NCI-H1105 (cell line): ENCODE data around the gene TBC1D19.
"Not testable (repeated sequence)": the region's sequence is repeated elsewhere in the genome, so short reads cannot be mapped to it uniquely, and the experiment has no call there.

ENCODE experiments used
- DNase-seq: peaks from one replicate; lab custom pipeline; 2025; lab: John Stamatoyannopoulos, UW

TBC1D19 gene

GRCh38 chr4:26596843-26597242, 13.0 kb downstream of the TBC1D19 start:
- DNase-seq: no peak

DNA sequence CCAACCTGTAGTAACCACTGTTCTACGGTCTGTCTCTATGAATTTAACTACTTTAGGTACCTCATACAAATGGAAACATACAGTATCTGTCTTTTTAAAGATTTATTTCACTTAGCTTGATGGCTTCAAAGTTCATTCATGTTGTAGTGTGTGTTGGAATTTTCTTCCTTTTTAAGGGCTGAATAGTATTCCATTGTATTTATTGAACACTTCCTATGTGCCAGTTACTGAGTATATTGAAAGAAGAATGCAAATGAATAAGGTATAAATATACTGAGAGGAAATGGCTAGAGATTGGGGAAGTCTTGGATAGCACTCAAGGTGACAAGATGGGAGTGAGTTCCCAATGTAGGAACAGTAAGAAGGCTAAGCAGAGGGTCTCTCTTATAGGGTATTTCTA, 17.3 kb downstream of the TBC1D19 start:
- no peak for DNase-seq

- no peak for DNase-seq
These were observed 23.9 kb downstream of the TBC1D19 start for GRCh38 chr4:26607776-26608175.

DNA sequence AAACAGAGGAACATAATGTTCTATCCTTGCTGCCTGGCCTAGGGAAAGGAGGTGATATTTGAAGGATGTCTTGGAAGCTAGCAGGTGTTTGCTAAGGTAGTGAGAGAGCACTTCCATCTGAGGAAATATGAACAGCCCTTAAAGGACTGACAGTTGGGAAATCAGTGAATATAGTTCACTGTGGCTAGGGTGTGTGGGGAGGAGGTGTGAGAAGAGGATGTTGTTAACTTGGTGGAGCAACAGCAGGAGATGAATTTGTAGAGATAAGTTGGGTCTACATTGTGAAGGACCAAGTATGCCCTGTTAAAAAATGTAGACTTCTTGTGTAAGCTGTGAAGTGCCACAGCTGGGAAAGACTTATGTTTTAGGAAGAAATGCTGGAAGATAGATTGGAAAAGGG, 25.5 kb downstream of the TBC1D19 start:
- DNase-seq: no peak

- no peak for DNase-seq
These were observed 26.0 kb downstream of the TBC1D19 start for GRCh38 chr4:26609868-26610267.

DNA sequence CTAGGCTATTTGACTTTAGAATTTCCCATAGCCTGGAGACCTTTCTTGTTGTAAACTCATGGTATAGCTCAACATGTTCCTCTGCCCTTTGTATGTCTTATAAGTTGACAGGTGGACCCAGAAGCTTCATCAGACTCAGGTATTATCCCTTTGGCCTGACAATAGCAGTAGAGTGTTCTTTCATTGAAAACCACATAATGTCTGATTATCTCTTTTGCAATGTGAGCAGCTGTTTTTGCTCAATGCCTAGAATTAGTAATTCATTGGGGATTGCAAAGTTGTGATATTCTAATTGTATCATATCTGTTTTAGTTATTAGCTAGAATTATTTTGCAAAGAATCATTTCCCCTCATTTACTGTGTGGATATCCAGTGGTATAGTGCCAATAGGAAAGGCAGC, 27.5 kb downstream of the TBC1D19 start:
- DNase-seq: no peak

DNA sequence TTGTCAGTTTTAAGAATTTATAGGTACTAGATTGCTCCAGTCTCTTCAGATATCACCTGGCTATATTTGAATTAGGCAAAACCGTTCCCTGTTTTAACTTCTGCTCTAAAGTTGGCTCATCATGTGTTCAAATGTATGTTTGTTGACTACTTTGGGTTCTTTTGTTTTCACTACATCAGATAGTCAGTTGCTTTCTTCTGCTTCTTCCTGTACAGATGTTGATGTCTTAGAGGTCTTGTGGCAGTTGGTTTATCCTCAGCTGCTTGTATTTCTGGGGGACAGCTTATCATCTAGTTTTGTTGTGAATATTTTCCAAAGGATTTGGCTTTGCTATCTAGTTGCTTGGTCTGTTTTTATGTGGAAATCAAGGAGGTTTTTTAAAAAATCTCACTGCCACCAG, 28.0 kb downstream of the TBC1D19 start:
- no peak for DNase-seq

GRCh38 chr4:26613237-26613636, 29.4 kb downstream of the TBC1D19 start:
- DNase-seq: no peak

- DNase-seq: no peak
These were observed 29.9 kb downstream of the TBC1D19 start for GRCh38 chr4:26613735-26614134.

DNA sequence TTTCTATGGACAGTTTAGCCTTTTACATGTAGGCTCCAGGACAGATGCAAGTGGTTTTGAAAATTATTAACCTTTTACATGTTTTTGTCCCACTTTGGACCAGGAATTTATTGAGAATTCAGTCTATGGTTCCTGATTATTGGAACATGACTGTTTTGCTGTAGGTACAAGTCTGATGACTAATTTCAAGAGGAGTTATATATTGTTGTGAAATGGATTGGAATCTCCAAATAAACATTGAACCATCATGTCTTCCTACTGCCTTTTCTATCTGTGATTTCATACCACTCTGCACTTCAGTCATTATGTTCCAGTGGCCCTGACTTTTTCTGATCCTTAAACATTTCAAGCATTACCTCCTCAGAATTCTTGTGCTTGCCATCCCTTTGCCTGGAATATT, 35.9 kb downstream of the TBC1D19 start:
- DNase-seq: no peak

GRCh38 chr4:26621366-26621765, 37.5 kb downstream of the TBC1D19 start:
- DNase-seq: no peak

- no peak for DNase-seq
These were observed 39.0 kb downstream of the TBC1D19 start for GRCh38 chr4:26622913-26623312.

- not testable (repeated sequence) for DNase-seq
These were observed 42.8 kb downstream of the TBC1D19 start for GRCh38 chr4:26626658-26627057.

GRCh38 chr4:26632916-26633315, 49.0 kb downstream of the TBC1D19 start:
- no peak for DNase-seq

DNA sequence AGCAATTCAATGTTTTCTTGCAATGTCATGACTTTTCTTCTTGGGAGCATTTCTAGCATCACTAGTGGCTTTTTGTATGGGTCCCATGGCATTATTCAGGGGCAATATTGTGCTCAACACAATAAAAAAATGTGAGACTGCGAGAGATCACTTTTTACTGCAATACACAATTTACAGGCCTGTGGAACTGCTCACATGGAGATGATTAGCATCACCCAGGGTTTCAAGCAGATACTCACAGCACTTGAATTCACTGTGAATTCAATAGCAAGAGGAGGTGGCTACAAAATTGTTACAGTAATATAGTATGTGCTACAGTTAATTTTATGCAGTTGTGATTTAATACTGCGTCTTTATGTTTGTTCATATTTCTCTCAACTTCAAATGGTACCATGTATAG, 50.4 kb downstream of the TBC1D19 start:
- no peak for DNase-seq

DNA sequence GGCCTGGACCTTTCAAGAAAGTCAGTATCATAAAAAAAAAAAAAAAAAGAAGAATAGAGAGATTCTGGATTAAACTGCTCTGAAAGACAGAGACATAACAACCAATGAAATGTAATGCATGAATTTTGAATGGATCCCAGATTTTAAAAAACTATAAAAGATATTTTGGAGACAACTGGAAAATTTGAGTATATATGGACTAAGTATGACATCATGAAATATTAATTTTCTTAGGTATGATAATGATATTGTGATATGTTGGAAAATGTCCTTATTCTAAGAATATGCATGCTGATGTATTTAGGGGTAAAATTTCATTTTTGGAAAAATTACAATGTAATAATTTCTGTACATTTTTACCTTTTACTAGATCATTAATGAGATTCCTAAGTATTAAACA, 52.6 kb downstream of the TBC1D19 start:
- no peak for DNase-seq

DNA sequence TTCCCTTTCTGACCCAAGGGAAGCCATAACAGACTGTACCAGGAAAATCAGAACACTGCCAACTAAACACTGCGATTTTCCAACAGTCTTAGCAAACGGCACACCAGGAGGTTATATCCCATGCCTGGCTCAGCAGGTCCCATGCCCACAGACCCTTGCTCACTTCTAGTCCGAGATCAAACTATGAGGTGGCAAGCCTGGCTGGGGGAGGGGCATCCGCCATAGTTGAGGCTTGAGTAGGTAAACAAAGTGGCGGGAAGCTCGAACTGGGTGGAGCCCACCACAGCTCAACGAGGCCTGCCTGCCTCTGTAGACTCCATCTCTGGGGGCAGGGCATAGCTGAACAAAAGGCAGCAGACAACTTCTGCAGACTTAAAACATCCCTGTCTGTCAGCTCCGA, 56.8 kb downstream of the TBC1D19 start:
- not testable (repeated sequence) for DNase-seq

DNA sequence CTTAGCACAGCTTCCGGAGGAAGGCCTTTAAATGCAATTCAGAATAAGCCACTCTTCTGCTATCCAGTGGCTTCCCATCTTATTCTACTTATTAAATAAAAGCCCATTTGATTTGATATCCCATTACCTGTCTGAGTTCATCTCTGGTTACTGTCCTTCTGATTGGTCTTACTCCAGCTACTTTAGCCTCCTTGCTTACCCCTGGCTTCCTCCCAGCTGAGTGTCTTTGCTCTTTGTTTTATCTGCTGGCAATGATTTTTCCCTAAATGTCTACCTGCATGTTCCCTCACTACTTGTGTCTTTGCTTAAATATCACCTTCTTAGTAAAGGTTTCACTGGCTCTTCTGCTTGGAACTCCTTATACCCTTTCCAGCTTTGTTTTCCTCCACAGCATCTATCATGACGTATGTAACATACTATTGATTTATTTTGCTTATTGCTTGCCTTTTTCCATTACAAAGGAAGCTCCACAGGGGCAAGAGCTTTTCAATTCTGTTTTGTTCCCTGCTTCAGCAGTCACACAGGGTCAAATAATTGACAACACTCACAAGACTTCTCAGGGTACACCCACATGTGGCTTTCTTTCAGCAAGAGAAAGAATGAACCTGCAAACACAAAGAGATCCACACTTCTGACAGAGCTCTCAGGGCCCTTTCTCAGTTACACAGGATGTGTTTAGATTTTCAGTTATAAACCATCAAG, 63.8 kb downstream of the TBC1D19 start:
- no peak for DNase-seq

DNA sequence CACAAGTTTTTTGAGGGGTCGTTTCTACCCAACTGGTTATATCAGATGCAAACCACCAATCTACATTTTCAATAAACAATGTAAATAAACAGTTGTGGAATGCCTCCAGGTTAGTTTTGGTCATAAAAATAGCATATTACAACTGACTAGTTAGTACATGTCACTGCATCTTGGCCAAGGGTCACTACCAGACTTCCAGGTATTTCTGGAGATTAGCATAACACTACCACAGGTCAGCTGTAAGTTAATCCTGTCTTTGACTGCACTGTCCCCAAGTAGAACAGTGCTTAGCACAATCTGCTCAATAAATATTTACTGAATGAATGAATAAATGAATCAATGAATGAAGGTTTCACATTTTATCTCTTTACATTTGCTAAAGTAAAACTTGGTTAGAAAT, 64.4 kb downstream of the TBC1D19 start:
- no peak for DNase-seq

- no peak for DNase-seq
These were observed 76.4 kb downstream of the TBC1D19 start for GRCh38 chr4:26660261-26660660.

GRCh38 chr4:26663888-26664287, 80.0 kb downstream of the TBC1D19 start:
- no peak for DNase-seq

DNA sequence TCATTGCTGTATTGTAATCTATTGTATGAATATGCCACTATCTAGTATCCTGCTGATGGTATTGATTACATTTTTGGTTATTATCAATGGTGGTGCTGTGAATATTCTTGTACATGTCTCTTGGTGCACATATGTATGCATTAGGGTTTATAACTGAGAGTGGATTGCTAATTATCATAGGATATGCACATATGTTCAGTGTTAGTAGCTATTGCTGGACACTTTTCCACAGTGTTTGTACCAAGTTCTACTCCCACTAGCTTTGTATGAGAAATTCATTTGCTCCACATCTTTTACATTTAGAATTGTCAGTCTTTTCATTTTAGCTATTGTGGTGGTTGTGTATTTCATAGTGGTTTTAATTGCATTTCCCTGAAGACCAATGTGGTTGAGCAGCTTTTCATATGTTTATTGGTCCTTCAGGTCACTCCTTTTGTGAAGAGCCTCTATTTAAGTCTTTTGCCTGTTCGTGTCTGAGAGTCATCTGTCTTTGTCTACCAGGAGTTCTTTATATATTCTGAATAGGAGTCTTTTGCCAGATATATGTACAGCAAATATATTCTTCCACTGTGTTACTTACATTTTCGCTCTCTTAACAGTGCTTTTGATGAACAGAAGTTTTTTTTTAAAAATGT, 87.1 kb downstream of the TBC1D19 start:
- no peak for DNase-seq

DNA sequence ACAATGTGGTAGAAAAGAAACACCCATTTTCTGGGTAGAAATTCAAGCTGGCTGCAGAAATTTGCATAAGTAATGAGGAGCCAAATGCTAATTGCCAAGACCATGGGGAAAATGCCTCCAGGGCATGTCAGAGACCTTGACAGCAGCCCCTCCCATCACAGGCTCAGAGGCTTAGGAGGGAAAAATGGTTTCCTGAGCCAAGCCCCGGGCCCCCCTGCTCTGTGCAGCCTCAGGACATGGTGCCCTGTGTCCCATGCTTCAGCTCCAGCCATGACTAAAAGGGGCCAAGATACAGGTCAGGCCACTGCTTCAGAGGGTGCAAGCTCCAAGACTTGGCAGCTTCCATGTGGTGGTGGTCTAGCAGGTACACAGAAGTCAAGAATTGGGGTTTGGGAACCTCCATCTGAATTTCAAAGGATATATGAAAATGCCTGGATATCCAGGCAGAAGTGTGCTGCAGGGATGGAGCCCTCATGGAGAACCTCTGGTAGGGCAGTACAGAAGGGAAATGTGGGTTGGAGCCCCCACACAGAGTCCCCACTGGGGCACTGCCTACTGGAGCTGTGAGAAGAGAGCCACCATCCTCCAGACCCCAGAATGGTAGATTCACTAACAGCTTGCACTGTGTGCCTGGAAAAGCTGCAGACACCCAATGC, 95.3 kb downstream of the TBC1D19 start:
- DNase-seq: not testable (repeated sequence)
